NB4 (cell line): ENCODE results near the gene SLC22A7.

Source experiments
- POLR2A ChIP-seq: IDR thresholded peaks from 2 replicates; pipeline ENCODE4 v1.6.1; 2011; ENCODE audit warnings: mild to moderate bottlenecking; ENCODE audit not compliant: insufficient read length; ENCODE audit errors: extremely low read depth
- TF ChIP-seq, protein P1 (sequence below): IDR thresholded peaks from one replicate; pipeline ENCODE4 v1.5.1; 2012; ENCODE audit warnings: low read depth, low read length

DNA sequence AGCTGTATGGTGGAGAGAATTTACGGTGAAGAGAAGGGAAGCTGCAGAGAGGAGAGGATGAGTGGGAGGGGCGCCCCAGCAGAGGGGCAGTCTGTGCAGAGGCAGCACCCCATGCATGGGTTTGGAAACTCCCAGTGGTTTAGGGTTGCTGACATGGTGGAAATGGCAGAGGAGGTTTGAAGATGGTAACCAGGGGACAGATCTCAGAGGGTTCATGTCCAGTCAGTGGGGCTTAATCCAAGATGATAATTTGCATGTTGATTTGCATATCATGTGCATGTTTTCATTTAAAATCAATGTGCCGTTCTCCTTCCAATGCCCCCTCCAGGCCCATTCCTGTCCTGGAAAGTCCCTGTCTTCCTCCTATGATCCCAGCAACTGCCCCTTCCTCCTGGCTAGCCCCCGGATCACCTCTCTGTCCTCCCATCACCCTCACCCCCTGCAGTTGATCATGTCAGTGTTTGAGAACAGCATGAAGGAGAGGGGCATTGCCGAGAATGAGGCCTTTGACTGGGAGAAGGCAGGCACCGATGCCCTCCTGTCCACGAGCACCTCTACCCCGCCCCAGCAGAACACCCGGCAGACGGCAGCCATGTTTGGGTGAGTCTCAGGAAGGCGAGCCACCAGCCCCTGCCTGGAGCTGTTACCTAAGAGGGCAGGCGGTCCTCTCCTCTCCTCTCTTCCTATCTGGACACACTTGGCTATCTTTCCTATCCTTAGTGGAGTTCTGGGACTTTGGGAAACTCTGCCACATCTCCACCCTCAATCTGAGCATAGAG lies 40.5 kb upstream of the SLC22A7 start:
- TF ChIP-seq, protein P1, sequence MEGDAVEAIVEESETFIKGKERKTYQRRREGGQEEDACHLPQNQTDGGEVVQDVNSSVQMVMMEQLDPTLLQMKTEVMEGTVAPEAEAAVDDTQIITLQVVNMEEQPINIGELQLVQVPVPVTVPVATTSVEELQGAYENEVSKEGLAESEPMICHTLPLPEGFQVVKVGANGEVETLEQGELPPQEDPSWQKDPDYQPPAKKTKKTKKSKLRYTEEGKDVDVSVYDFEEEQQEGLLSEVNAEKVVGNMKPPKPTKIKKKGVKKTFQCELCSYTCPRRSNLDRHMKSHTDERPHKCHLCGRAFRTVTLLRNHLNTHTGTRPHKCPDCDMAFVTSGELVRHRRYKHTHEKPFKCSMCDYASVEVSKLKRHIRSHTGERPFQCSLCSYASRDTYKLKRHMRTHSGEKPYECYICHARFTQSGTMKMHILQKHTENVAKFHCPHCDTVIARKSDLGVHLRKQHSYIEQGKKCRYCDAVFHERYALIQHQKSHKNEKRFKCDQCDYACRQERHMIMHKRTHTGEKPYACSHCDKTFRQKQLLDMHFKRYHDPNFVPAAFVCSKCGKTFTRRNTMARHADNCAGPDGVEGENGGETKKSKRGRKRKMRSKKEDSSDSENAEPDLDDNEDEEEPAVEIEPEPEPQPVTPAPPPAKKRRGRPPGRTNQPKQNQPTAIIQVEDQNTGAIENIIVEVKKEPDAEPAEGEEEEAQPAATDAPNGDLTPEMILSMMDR = no peak
- no peak for TF ChIP-seq POLR2A
